ENCODE results near the gene ARSB.

- TF ChIP-seq TAF1 (IDR thresholded peaks at IDR 0.05; ENCODE audit: borderline replicate concordance, insufficient read depth, low read length), result no peak
- no peak for TF ChIP-seq POLR2AphosphoS5 (IDR thresholded peaks at IDR 0.05; ENCODE audit: low read depth, low read length)
Observed at GRCh38 chr5:78829811-78830527, 155.1 kb downstream of the ARSB start.

Measured in PFSK-1 (cell line).